Measurements from ENCODE around the gene SEPTIN8.

DNA sequence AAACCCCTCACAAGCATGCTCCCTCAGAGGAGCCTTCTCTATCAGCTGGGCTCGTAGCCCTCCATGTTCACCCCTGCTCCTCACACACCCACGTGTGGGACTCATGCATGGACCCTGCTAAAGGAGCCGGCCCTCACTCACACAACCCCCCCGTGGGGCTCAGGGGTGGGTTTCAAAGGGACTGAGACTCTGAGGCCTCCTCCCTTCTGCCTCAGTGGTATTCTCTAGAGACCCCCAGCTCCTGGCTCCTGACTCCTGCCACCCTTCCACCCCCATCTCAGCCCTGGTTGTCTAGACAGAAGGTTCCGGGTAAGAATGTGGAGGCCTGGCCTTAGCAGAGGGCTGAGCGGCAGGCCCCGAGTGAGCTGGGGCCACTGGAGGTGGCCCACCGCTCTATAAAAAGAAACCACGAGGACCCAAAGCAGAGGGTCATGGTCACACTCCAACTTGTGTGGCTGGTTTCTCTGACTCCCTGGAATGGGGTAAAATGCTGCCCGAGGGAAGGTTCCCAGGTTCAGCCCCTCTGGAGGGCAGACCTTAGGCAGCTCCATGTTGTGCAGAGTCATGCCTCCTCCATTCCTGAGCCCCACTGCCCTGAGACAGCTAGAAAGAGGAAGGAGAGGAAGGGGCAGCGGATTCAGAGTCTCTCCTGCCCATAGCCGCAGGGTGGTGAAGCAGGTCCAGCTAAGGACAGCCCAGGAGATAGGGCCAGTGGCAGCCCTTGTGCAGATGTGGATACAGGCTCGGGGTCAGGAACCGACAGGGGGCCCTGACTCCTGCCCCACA is 10.8 kb downstream of the SEPTIN8 start:
- TF ChIP-seq POLR2A (IDR thresholded peaks at IDR 0.05; ENCODE audit: low read depth, low read length): no peak
- no peak for TF ChIP-seq EZH2 (IDR thresholded peaks at IDR 0.05; ENCODE audit: borderline replicate concordance, low read depth, low read length, severe bottlenecking)
- TF ChIP-seq, protein P1, sequence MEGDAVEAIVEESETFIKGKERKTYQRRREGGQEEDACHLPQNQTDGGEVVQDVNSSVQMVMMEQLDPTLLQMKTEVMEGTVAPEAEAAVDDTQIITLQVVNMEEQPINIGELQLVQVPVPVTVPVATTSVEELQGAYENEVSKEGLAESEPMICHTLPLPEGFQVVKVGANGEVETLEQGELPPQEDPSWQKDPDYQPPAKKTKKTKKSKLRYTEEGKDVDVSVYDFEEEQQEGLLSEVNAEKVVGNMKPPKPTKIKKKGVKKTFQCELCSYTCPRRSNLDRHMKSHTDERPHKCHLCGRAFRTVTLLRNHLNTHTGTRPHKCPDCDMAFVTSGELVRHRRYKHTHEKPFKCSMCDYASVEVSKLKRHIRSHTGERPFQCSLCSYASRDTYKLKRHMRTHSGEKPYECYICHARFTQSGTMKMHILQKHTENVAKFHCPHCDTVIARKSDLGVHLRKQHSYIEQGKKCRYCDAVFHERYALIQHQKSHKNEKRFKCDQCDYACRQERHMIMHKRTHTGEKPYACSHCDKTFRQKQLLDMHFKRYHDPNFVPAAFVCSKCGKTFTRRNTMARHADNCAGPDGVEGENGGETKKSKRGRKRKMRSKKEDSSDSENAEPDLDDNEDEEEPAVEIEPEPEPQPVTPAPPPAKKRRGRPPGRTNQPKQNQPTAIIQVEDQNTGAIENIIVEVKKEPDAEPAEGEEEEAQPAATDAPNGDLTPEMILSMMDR (IDR thresholded peaks at IDR 0.05; ENCODE audit: extremely low read depth in 1 of 2, insufficient read depth in 1 of 2, low read depth in 1 of 2, low read length in 2 of 2): no peak
- no peak for TF ChIP-seq FOS (IDR thresholded peaks at IDR 0.05; ENCODE audit: borderline replicate concordance, insufficient read depth, low read length)
- no peak for TF ChIP-seq POLR2AphosphoS5 (IDR thresholded peaks at IDR 0.05; ENCODE audit: insufficient read depth, low read depth, low read length)
- no peak for TF ChIP-seq MYC (IDR thresholded peaks at IDR 0.05; ENCODE audit: low read depth, low read length)

Data from endothelial cell of umbilical vein (primary cell).